ENCODE results near the gene PMEPA1. TPM values are rescaled to one million over a fixed set of nuclear protein-coding genes. Genes with fewer than 3 reads are reported as not detected.

PMEPA1 gene
- total RNA-seq, 1 experiment from 2014 or later: 1.9 TPM

GRCh38 chr20:57603120-57603519 lies 106.7 kb downstream of the PMEPA1 start:
- DNase-seq: no peak
- no peaks in the 10 kb centered on the region for H4K20me1 ChIP-seq (ENCODE audit: insufficient read depth, low read depth, low read length)
- H3K4me2 ChIP-seq (ENCODE audit: low read depth, low read length, poor library complexity, severe bottlenecking): no peak overlapping the region
- no peak overlapping the region for H3K27ac ChIP-seq (ENCODE audit: low read length)
- peaks cover 22% of the 10 kb centered on the region for H3K4me1 ChIP-seq (ENCODE audit: low read length)
- no peak overlapping the region for H3K4me3 ChIP-seq (ENCODE audit: low read length)
- H3K9ac ChIP-seq (ENCODE audit: low read length): no peak overlapping the region
- H3K9me3 ChIP-seq (ENCODE audit: low read length): no peaks in the 10 kb centered on the region
- H3K36me3 ChIP-seq (ENCODE audit: insufficient read depth, low read length): no peaks in the 10 kb centered on the region
- H3K79me2 ChIP-seq (ENCODE audit: low read length): no peaks in the 10 kb centered on the region
- no peaks in the 10 kb centered on the region for H3K9me2 ChIP-seq (replicated peaks; ENCODE audit: insufficient read depth, low read length)
- H3K27me3 ChIP-seq (ENCODE audit: low read length): no peaks in the 10 kb centered on the region
- H2AFZ ChIP-seq (ENCODE audit: low read length): no peak overlapping the region

GRCh38 chr20:57601737-57602136 lies 108.1 kb downstream of the PMEPA1 start:
- H3K27me3 ChIP-seq (ENCODE audit: low read length): no peaks in the 10 kb centered on the region
- no peaks in the 10 kb centered on the region for H3K36me3 ChIP-seq (ENCODE audit: insufficient read depth, low read length)
- peaks cover 22% of the 10 kb centered on the region for H3K4me1 ChIP-seq (ENCODE audit: low read length)
- H3K4me2 ChIP-seq (ENCODE audit: low read depth, low read length, poor library complexity, severe bottlenecking): no peak overlapping the region
- H2AFZ ChIP-seq (ENCODE audit: low read length): no peak overlapping the region
- H3K9me2 ChIP-seq (replicated peaks; ENCODE audit: insufficient read depth, low read length): no peaks in the 10 kb centered on the region
- no peak overlapping the region for H3K9ac ChIP-seq (ENCODE audit: low read length)
- H3K4me3 ChIP-seq (ENCODE audit: low read length): no peak overlapping the region
- H3K79me2 ChIP-seq (ENCODE audit: low read length): no peaks in the 10 kb centered on the region
- H3K9me3 ChIP-seq (ENCODE audit: low read length): no peaks in the 10 kb centered on the region
- H3K27ac ChIP-seq (ENCODE audit: low read length): no peak overlapping the region
- H4K20me1 ChIP-seq (ENCODE audit: insufficient read depth, low read depth, low read length): no peaks in the 10 kb centered on the region
- no peak for DNase-seq

GRCh38 chr20:57601211-57601570 lies 108.6 kb downstream of the PMEPA1 start:
- no peaks in the 10 kb centered on the region for H3K36me3 ChIP-seq (ENCODE audit: insufficient read depth, low read length)
- no peaks in the 10 kb centered on the region for H3K9me2 ChIP-seq (replicated peaks; ENCODE audit: insufficient read depth, low read length)
- no peak overlapping the region for H3K9ac ChIP-seq (ENCODE audit: low read length)
- no peak overlapping the region for H3K4me2 ChIP-seq (ENCODE audit: low read depth, low read length, poor library complexity, severe bottlenecking)
- H4K20me1 ChIP-seq (ENCODE audit: insufficient read depth, low read depth, low read length): no peaks in the 10 kb centered on the region
- no peaks in the 10 kb centered on the region for H3K9me3 ChIP-seq (ENCODE audit: low read length)
- H3K4me3 ChIP-seq (ENCODE audit: low read length): no peak overlapping the region
- no peak for DNase-seq
- no peaks in the 10 kb centered on the region for H3K27me3 ChIP-seq (ENCODE audit: low read length)
- no peaks in the 10 kb centered on the region for H3K79me2 ChIP-seq (ENCODE audit: low read length)
- no peak overlapping the region for H3K27ac ChIP-seq (ENCODE audit: low read length)
- peaks cover 23% of the 10 kb centered on the region for H3K4me1 ChIP-seq (ENCODE audit: low read length)
- H2AFZ ChIP-seq (ENCODE audit: low read length): no peak overlapping the region

GRCh38 chr20:57600320-57601210 lies 109.2 kb downstream of the PMEPA1 start:
- no peak overlapping the region for H3K4me2 ChIP-seq (ENCODE audit: low read depth, low read length, poor library complexity, severe bottlenecking)
- no peaks in the 10 kb centered on the region for H4K20me1 ChIP-seq (ENCODE audit: insufficient read depth, low read depth, low read length)
- H3K79me2 ChIP-seq (ENCODE audit: low read length): no peaks in the 10 kb centered on the region
- no peaks in the 10 kb centered on the region for H3K9me2 ChIP-seq (replicated peaks; ENCODE audit: insufficient read depth, low read length)
- peaks cover 23% of the 10 kb centered on the region for H3K4me1 ChIP-seq (ENCODE audit: low read length)
- no peaks in the 10 kb centered on the region for H3K36me3 ChIP-seq (ENCODE audit: insufficient read depth, low read length)
- DNase-seq: peak; percentile 61
- no peak overlapping the region for H3K27ac ChIP-seq (ENCODE audit: low read length)
- H3K4me3 ChIP-seq (ENCODE audit: low read length): no peak overlapping the region
- H3K9ac ChIP-seq (ENCODE audit: low read length): no peak overlapping the region
- no peaks in the 10 kb centered on the region for H3K9me3 ChIP-seq (ENCODE audit: low read length)
- no peaks in the 10 kb centered on the region for H3K27me3 ChIP-seq (ENCODE audit: low read length)
- H2AFZ ChIP-seq (ENCODE audit: low read length): no peak overlapping the region

- no peaks in the 10 kb centered on the region; the same call in 1 of the 2 replicates for H4K20me1 ChIP-seq (ENCODE audit: insufficient read depth, low read depth, low read length)
- no peak for DNase-seq
- no peak overlapping the region for H3K27ac ChIP-seq (ENCODE audit: low read length)
- H3K4me3 ChIP-seq (ENCODE audit: low read length): no peak overlapping the region
- H3K79me2 ChIP-seq (ENCODE audit: low read length): no peaks in the 10 kb centered on the region
- H3K9me2 ChIP-seq (replicated peaks; ENCODE audit: insufficient read depth, low read length): no peaks in the 10 kb centered on the region
- no peak overlapping the region for H2AFZ ChIP-seq (ENCODE audit: low read length)
- no peak overlapping the region for H3K9ac ChIP-seq (ENCODE audit: low read length)
- H3K4me2 ChIP-seq (ENCODE audit: low read depth, low read length, poor library complexity, severe bottlenecking): no peak overlapping the region
- H3K36me3 ChIP-seq (ENCODE audit: insufficient read depth, low read length): no peaks in the 10 kb centered on the region
- H3K4me1 ChIP-seq (ENCODE audit: low read length): peaks cover 30% of the 10 kb centered on the region
- no peaks in the 10 kb centered on the region for H3K27me3 ChIP-seq (ENCODE audit: low read length)
- no peaks in the 10 kb centered on the region for H3K9me3 ChIP-seq (ENCODE audit: low read length)
Measured at GRCh38 chr20:57598491-57598890, 111.3 kb downstream of the PMEPA1 start.

Other genes with a start within 250 kb of the PMEPA1 start
- gene CTCFL, start 184.9 kb downstream of the PMEPA1 start, total RNA-seq (2014; rRNA removed; shearing (Covaris generic); ENCODE audit: low replicate concordance): not detected in 2 replicates
- 1.2 and 2.5 TPM in 2 replicates for gene PCK1, start 148.9 kb downstream of the PMEPA1 start, total RNA-seq (2014; rRNA removed; shearing (Covaris generic); ENCODE audit: low replicate concordance)
- gene ZBP1, start 89.6 kb downstream of the PMEPA1 start, total RNA-seq (2014; rRNA removed; shearing (Covaris generic); ENCODE audit: low replicate concordance): 2.9 and 7.6 TPM in 2 replicates